GM18867 (cell line): ENCODE data around the gene EIPR1.
"Not testable (repeated sequence)": the region's sequence is repeated elsewhere in the genome, so short reads cannot be mapped to it uniquely, and the experiment has no call there.

Source experiments
- ATAC-seq: cut with Tn5 transposase; IDR thresholded peaks from one replicate; pipeline ENCODE4 v1.9.1; 2021; ENCODE audit warnings: mild to moderate bottlenecking, moderate library complexity; ENCODE audit not compliant: unreplicated experiment

The EIPR1 gene

GRCh38 chr2:3182848-3183247 is 194.8 kb downstream of the EIPR1 start:
- ATAC-seq: no peak

DNA sequence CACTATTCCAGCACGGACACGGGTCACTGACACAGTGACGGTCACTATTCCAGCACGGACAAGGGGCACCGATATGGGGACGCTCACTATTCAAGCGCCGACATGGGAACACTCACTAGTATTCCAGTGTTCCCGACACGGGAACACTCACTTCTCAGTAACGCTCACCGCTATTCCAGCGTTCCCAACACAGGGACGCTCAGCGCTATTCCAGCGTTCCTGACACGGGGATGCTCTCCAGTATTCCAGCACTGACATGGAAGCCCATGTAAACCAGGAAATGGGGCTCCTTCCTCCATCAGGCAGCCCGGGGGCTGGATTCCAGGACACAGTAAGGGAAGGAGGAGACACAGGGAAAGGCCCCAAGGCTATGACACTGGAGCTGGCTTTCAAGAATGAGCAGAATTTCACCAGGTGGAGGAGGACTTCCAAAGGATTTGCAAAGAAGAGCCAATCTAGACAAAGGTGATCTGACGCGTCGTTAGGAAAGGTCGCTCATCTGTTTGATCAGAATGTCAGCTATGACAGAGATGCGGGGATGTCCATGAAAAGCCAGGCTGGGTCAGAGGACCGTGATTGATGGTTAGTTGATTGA is 196.1 kb downstream of the EIPR1 start:
- no peak for ATAC-seq

- not testable (repeated sequence) for ATAC-seq
Measured at GRCh38 chr2:3180909-3181221, 196.8 kb downstream of the EIPR1 start.

GRCh38 chr2:3180082-3180908 is 197.3 kb downstream of the EIPR1 start:
- no peak for ATAC-seq

DNA sequence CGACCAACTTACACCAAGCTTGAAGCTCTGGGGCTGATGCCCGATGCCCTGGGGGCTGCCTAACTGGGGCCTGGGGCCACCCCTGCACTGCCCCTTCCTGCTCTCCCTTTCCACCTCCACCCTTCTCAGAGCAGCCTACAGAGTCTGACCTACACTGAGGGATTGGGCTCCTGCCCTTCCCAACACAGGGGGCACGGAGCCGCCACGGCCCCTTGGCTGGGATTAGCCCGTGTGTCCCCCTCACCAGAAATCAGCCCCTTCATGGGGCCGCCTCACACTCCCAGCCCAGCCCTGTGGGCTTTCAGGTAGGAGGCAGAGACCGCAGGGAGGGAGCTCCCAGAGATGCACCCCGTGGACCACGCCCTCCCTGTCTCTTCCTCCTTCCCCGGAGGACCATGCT is 198.0 kb downstream of the EIPR1 start:
- ATAC-seq: no peak

GRCh38 chr2:3179208-3179607 is 198.4 kb downstream of the EIPR1 start:
- ATAC-seq: no peak

DNA sequence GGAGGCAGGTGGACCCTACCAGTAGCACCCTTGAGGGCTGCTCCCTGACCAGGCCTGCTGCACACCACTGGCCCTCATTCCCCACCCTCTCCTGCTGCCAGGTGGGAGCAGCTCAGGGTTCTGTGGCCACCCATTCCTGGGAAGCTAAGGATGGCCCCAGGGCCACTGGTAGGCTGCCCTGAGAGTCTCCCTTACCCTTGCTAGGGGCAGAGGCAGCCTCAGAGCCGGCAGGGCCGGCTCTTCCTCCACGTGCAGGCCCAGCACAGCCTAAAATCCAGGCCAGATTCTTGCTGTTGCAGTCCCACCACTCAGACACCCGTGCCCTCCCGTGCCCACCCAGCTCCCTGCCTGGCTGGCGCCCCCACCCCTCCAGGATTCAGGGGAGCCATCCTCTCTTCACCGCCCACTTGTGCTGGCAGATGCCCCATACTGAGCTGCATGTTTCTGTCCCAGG is 199.0 kb downstream of the EIPR1 start:
- ATAC-seq: no peak

DNA sequence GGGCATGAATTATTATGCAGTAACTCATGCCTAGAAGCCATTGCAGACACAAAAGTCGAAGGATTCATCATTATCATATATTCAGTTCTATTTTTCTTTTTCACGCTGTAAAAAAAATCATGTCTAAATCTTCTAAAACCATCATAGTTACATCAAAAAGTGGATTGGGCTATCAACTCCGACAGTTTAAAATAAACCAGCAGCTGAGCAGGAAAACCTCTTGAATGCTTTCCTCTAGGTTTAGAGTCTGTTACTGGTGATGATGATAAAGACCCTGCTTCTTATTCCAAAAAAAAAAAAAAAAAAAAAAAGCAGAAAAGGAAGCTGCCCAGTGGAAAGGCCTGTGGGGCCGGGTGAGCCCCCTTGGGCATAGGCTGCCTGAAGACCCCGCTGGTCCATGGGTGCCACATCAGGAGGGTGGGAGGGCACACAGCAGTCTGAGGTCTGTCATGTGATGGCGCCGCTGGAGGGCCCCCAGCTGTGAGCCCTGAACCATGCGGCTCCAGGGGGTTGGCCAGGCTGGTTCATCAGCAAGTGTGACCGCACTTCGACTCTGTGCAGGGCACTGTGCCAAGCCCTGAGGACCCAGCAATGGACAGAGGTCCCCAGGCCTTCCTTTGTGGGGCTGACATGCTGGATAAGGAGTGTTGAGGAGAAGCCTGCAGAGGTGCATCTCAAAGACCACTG is 199.6 kb downstream of the EIPR1 start:
- no peak for ATAC-seq

DNA sequence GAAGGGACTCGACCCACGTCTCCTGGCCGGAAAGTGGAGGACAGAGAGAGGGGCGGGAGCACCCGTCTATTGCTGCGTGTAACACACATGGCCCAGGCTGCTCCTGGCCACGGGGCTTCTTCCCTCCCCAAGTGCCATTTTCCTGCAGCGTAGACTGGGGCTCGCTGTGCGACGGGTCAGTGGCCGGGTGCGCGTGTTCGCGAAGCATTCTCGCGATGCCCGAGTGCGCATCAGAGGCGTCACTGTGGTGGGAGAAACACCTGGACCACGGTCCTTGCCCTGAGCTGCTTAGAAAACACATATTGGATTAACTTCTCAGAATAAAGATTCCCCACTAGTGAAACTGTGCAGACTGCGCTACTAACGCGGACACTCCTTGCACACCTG is 200.8 kb downstream of the EIPR1 start:
- ATAC-seq: no peak

DNA sequence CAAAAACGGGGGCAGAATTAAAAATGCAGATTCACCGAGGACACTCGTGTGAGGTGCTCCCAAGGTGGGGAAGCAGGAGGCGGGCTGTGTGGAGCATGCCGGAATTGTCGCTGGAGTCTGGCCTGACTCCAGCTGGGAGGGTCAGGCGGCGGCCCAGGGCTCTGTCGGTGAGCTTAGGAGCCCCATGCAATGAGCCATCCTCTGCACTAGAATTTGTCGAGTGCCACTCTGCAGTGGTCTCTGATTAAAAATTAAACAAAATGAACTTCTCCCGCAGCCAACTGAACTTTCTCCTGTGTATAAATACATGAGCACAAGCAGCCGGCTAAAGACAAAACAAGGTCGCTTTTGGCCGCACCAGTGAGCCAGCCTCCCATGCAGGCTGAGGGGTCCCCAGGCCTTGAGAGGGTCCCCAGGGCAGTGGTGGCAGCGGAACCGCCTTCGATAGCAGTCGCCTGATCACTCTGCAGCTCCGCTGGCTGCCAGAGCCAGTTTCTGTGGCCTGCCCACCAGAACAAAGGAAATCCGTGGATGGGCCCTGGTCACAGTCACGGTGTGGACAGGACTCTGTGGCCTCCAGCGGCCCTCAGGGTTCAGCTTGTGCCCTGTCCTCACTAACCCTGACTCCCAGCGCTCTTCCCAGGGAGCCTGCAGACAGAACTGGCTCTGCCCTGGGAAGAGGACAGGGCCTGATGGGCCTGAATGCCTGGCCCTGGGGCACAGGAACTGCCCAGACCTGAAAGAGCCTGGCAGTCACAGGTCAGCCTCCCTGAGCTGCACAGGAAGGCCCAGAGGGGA is 201.3 kb downstream of the EIPR1 start:
- no peak for ATAC-seq

- no peak for ATAC-seq
Measured at GRCh38 chr2:3175568-3175955, 202.1 kb downstream of the EIPR1 start.

DNA sequence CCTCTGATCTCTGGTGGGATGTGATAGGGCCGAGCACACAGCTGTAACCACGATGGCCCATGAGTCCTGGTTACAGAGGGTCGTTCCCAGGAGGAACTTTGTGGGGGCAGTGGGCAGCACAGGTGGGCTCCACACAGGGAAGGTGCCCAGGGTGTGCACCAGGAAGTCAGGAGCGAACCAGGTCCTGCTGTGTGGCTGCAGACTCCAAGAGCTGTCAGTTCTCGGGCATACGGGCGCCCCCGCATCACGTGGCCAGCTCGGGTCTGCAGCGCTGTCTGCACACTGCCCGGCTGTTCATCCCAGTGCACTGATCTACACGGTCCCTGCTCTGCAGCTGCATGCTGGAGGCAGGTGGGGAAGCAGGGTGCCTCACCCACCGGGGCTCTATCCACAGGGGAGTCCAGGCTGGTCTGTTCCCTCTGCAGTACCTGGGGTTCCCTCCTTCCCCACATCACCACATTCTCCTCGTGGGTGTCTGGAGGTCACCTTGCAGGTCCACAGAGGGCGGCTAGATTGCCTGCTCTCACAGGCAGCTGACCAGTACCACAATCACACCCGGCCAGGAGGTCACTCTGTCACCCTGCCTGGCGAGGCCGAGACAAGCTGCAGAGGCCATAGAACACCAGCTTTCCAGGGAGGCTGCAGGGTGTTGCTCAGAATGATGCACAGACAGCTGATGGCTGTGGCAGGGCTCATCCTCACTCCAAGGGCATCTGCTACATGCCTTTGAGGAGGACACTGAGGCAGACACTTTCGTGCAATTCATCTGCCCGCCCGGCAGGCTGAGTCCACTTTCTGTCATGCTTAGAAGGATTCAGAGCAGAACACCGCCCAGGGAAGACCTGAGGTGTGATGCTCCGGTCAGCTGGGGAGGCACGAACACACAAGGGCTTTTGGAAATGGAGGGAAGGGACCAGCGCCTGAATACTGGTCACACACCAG is 202.7 kb downstream of the EIPR1 start:
- no peak for ATAC-seq

- ATAC-seq: no peak
Measured at GRCh38 chr2:3173031-3173430, 204.6 kb downstream of the EIPR1 start.

DNA sequence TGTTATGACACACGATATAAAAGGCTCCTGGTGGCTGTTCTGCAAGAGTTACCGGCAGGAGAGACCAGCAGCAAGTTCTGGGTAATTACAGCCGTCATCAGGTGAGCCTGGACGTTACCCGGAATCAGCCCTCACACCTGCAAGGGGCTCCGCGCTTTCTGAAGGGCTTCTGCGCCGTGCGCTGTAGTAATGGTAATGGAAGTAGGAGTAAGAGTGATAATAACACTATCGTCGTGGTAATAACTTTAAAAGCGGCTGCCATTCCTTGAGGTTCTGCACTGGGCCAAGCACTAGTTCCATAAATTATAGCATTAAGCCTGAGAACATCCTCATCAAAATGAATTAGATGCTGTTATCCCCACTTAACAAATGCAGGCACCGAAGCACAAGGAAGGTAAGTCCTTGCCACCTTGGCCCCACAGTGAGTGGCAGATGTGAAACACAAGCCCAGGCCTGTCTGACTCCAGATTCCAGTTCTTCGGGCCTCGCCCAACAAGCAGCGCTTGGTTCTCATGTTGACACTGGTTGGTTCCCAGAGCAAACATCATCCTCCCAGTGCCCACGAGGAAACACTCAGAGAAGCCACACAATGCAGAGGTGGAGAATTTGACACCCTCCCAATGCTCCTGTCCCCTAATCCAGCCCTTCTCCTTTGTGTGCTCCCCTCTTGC is 205.2 kb downstream of the EIPR1 start:
- no peak for ATAC-seq

GRCh38 chr2:3171564-3172264 is 205.9 kb downstream of the EIPR1 start:
- ATAC-seq: no peak

GRCh38 chr2:3170792-3171455 is 206.7 kb downstream of the EIPR1 start:
- ATAC-seq: no peak

DNA sequence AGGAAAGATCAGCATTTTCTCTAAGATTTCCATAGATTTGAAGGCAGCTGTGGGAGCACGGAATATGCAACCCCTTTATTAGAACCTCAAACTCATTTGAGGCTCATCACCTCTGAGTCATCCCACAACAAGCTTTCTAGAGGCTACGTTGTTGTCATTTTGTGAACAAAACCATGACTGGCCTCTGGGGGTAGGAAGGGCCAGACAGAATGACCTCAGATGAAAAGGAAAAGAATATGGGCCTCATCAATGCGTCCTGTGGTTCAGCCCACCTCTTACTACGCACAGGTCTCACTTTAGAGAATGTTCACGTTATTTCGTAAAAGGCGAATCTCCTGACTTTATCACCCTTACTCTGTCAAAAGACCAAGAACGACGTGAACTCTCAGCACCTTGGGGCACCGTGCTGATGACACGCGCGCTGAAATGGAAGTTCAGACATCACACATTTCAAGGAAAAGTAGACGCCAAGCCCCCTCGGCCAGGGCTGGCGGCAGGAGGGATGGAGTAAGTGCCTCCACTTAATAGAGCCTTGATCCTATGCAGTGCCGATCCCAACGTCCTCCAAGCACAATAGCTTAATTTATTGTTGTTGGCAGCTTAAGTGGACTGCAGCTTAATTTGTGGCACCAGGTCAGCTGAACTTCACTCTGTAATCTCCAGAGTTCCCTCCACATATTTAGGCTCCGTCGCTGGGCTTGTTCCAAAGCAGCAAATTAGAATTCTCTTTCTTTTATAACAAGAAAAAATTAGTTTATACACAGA is 208.3 kb downstream of the EIPR1 start:
- ATAC-seq: no peak
